ENCODE results near the gene EFCAB14.
"Not testable (repeated sequence)": the region's sequence is repeated elsewhere in the genome, so short reads cannot be mapped to it uniquely, and the experiment has no call there.

EFCAB14 gene

GRCh38 chr1:46682064-46682463, 36.9 kb downstream of the EFCAB14 start:
- DNase-seq, result no peak

GRCh38 chr1:46681333-46682034, 37.4 kb downstream of the EFCAB14 start:
- DNase-seq, result no peak

GRCh38 chr1:46679789-46680573, 38.9 kb downstream of the EFCAB14 start:
- DNase-seq, result no peak

- DNase-seq, result no peak
Observed at GRCh38 chr1:46677339-46677738, 41.6 kb downstream of the EFCAB14 start.

GRCh38 chr1:46676531-46676930, 42.4 kb downstream of the EFCAB14 start:
- DNase-seq, result no peak

GRCh38 chr1:46675549-46676314, 43.2 kb downstream of the EFCAB14 start:
- no peak for DNase-seq

- DNase-seq, result no peak
Observed at GRCh38 chr1:46673749-46674182, 45.1 kb downstream of the EFCAB14 start.

GRCh38 chr1:46672696-46673095, 46.2 kb downstream of the EFCAB14 start:
- DNase-seq, result no peak

GRCh38 chr1:46671554-46671953, 47.4 kb downstream of the EFCAB14 start, which contains the start of gene TEX38:
TSS of gene TEX38 (plus strand) at chr1:46671854. CDS start at chr1:46671935, 81 bp downstream.
- no peak for DNase-seq

GRCh38 chr1:46670134-46670533, 48.8 kb downstream of the EFCAB14 start:
- no peak for DNase-seq

GRCh38 chr1:46667782-46668760, 50.8 kb downstream of the EFCAB14 start, which contains the start of gene ATPAF1:
TSS of gene ATPAF1 (minus strand) at chr1:46668364. CDS start at chr1:46668322, 42 bp downstream.
- peak; percentile 43 to 62 for DNase-seq

GRCh38 chr1:46665983-46666382, 52.9 kb downstream of the EFCAB14 start:
- no peak for DNase-seq

GRCh38 chr1:46662919-46663318, 56.0 kb downstream of the EFCAB14 start:
- DNase-seq, result not testable (repeated sequence)

GRCh38 chr1:46660116-46660515, 58.8 kb downstream of the EFCAB14 start:
- not testable (repeated sequence) for DNase-seq

GRCh38 chr1:46659307-46659870, 59.5 kb downstream of the EFCAB14 start:
- DNase-seq, result no peak

- DNase-seq, result no peak
Observed at GRCh38 chr1:46657775-46658174, 61.1 kb downstream of the EFCAB14 start.

GRCh38 chr1:46656643-46657042, 62.3 kb downstream of the EFCAB14 start:
- no peak for DNase-seq

GRCh38 chr1:46655848-46656247, 63.1 kb downstream of the EFCAB14 start:
- no peak for DNase-seq

- not testable (repeated sequence) for DNase-seq
Observed at GRCh38 chr1:46654698-46655097, 64.2 kb downstream of the EFCAB14 start.

GRCh38 chr1:46654012-46654411, 64.9 kb downstream of the EFCAB14 start:
- no peak for DNase-seq

- DNase-seq, result no peak
Observed at GRCh38 chr1:46653405-46653958, 65.4 kb downstream of the EFCAB14 start.
